Lower lobe of right lung (tissue), 2 donors: ENCODE data around the gene COL19A1. TPM values are rescaled to one million over a fixed set of nuclear protein-coding genes. Genes with fewer than 3 reads are reported as not detected.

Experiments used
- ATAC-seq, 2 donors: fragments of 200-7000 bp; cut with Tn5 transposase; one replicate each; pipeline ENCODE4 v1.9.1; 2020 to 2022; ENCODE audit warnings: mild to moderate bottlenecking in 2 of 2, moderate library complexity in 2 of 2
- DNase-seq: peaks from one replicate; pipeline ENCODE4 v3.0.0-alpha.2; 2020
- H3K27ac ChIP-seq: fragments of 200-600 bp; one replicate; pipeline ENCODE4 v1.8.0; 2022
- H3K27me3 ChIP-seq: fragments of 200-600 bp; one replicate; pipeline ENCODE4 v1.8.0; 2022; ENCODE audit warnings: low read depth
- H3K36me3 ChIP-seq: fragments of 200-600 bp; one replicate; pipeline ENCODE4 v1.8.0; 2022; ENCODE audit warnings: mild to moderate bottlenecking
- H3K4me1 ChIP-seq: fragments of 200-600 bp; one replicate; pipeline ENCODE4 v1.8.0; 2022
- H3K4me3 ChIP-seq: fragments of 200-600 bp; one replicate; pipeline ENCODE4 v1.8.0; 2022; ENCODE audit warnings: mild to moderate bottlenecking
- H3K9me3 ChIP-seq: fragments of 200-600 bp; one replicate; pipeline ENCODE4 v1.8.0; 2022
- CTCF ChIP-seq: fragments of 200-600 bp; IDR thresholded peaks from one replicate; pipeline ENCODE4 v1.8.0; 2022; ENCODE audit warnings: antibody characterized with exemption, mild to moderate bottlenecking
- intact Hi-C: fragments of 100-400 bp; cut with DNase I; formaldehyde crosslinking; loops from one replicate; pipeline ENCODE4 v1.11.0; 2022
- total RNA-seq: library from RNA; stranded (reverse); fragmentation: NEBNext Ultra II Directional; extraction: Animal tissue kit (Norgen Biotek cat#: 25700); gene quantifications from one replicate; pipeline ENCODE4 v1.2.1, GENCODE V29; 2021
- donor health status: DM: no; HTN: yes; CAD: no; lungs with severe emphysema.

Gene COL19A1
- total RNA-seq, 1 donor from 2014 or later = not detected

- DNase-seq (no peak), ATAC-seq (no peak)
- no peaks in the 10 kb centered on the region for H3K4me1 ChIP-seq
- H3K9me3 ChIP-seq = no peaks in the 10 kb centered on the region
- H3K36me3 ChIP-seq = no peaks in the 10 kb centered on the region
- H3K27me3 ChIP-seq = no peaks in the 10 kb centered on the region
- H3K27ac ChIP-seq = no peak overlapping the region
- intact Hi-C loops = no loop called here
- no peak for TF ChIP-seq CTCF
- H3K4me3 ChIP-seq = no peak overlapping the region
Observed at GRCh38 chr6:69894578-69895347, 28.4 kb downstream of the COL19A1 start.

- Histone ChIP-seq H3K4me3 (no peak overlapping the region), H3K4me1 (no peaks in the 10 kb centered on the region), H3K36me3 (no peaks in the 10 kb centered on the region), H3K27ac (no peak overlapping the region), H3K9me3 (no peaks in the 10 kb centered on the region), H3K27me3 (no peaks in the 10 kb centered on the region)
- intact Hi-C loops = no loop called here
- DNase-seq = no peak
- TF ChIP-seq CTCF = no peak
- ATAC-seq = no peak
Observed at GRCh38 chr6:69895396-69895795, 29.0 kb downstream of the COL19A1 start.

GRCh38 chr6:69900869-69901268 is 34.5 kb downstream of the COL19A1 start:
- no peak for ATAC-seq
- H3K4me3 ChIP-seq = no peak overlapping the region
- TF ChIP-seq CTCF = no peak
- no peaks in the 10 kb centered on the region for H3K27me3 ChIP-seq
- no peak overlapping the region for H3K27ac ChIP-seq
- H3K4me1 ChIP-seq = no peaks in the 10 kb centered on the region
- H3K9me3 ChIP-seq = no peaks in the 10 kb centered on the region
- intact Hi-C loops = no loop called here
- no peak for DNase-seq
- H3K36me3 ChIP-seq = no peaks in the 10 kb centered on the region

- no peaks in the 10 kb centered on the region for H3K4me1 ChIP-seq
- no peak overlapping the region for H3K27ac ChIP-seq
- intact Hi-C loops = no loop called here
- ATAC-seq (no peak), DNase-seq (no peak)
- H3K36me3 ChIP-seq = no peaks in the 10 kb centered on the region
- H3K4me3 ChIP-seq = no peak overlapping the region
- H3K27me3 ChIP-seq = no peaks in the 10 kb centered on the region
- no peak for TF ChIP-seq CTCF
- no peaks in the 10 kb centered on the region for H3K9me3 ChIP-seq
Observed at GRCh38 chr6:69901361-69901760, 35.0 kb downstream of the COL19A1 start.

- Histone ChIP-seq H3K4me3 (no peak overlapping the region), H3K9me3 (no peaks in the 10 kb centered on the region), H3K27me3 (no peaks in the 10 kb centered on the region), H3K4me1 (no peaks in the 10 kb centered on the region), H3K27ac (no peak overlapping the region), H3K36me3 (no peaks in the 10 kb centered on the region)
- intact Hi-C loops = no loop called here
- ATAC-seq = no peak
- no peak for TF ChIP-seq CTCF
- DNase-seq = no peak
Observed at GRCh38 chr6:69907981-69908498, 41.7 kb downstream of the COL19A1 start.
